GM19395 (cell line): Measurements from ENCODE around the gene CALN1.
"Not testable (repeated sequence)": the region's sequence is repeated elsewhere in the genome, so short reads cannot be mapped to it uniquely, and the experiment has no call there.

ENCODE experiments used
- ATAC-seq: cut with Tn5 transposase; IDR thresholded peaks from one replicate; pipeline ENCODE4 v1.9.1; 2021; ENCODE audit warnings: mild to moderate bottlenecking, moderate library complexity; ENCODE audit not compliant: unreplicated experiment

The CALN1 gene

DNA sequence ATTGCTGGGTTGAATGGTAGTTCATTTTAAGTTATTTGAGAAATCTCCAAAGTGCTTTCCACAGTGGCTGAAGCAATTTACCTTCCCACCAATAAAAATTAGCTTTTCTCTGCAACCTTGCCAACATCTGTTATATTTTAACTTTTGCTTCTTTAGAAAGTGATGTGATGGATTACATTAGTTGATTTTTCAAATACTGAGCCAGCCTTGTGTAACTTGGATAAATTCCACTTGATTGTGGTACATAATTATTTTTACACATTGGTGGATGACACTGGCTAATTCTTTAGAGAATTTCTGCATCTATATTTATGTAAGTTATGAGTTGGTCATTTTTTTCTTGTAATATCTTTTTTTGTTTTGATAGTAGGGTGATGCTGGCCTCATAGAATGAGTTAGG is 646.1 kb downstream of the CALN1 start:
- no peak for ATAC-seq

DNA sequence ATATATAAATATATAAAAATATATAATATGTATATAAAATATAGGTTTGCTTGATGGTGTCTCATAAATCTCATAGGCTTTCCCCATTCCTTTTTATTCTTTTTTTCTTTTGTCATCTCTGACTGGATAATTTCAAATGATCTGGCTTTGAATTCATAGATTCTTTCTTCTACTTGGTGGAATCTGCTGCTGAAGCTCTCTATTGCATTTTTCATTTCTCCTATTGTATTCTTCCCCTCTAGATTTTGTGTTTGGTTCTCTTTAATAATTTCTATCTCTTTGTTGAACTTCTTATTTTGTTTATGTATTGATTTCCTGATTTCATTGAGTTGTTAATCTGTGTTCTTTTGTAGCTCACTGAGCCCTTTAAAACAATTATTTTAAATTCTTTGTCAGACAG is 650.8 kb downstream of the CALN1 start:
- ATAC-seq: no peak

DNA sequence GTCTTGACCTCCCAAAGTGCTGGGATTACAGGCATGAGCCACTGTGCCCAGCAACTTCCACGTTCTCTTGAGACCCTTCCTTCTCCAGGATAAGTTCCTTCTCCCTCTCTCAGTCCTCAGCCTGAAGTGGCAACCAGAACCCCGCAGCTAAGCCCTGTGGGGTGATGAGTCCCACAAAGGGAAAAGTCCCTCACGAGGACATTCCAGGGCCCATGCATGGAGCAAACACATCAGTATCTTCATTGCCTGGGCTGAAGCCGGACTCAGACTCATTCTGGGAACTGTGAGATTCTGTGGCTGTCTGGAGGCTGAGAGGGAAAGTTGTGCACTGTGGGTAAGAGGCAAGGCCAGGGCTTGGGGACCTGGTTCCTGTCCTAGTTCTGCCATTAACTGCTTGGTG is 657.3 kb downstream of the CALN1 start:
- ATAC-seq: no peak

DNA sequence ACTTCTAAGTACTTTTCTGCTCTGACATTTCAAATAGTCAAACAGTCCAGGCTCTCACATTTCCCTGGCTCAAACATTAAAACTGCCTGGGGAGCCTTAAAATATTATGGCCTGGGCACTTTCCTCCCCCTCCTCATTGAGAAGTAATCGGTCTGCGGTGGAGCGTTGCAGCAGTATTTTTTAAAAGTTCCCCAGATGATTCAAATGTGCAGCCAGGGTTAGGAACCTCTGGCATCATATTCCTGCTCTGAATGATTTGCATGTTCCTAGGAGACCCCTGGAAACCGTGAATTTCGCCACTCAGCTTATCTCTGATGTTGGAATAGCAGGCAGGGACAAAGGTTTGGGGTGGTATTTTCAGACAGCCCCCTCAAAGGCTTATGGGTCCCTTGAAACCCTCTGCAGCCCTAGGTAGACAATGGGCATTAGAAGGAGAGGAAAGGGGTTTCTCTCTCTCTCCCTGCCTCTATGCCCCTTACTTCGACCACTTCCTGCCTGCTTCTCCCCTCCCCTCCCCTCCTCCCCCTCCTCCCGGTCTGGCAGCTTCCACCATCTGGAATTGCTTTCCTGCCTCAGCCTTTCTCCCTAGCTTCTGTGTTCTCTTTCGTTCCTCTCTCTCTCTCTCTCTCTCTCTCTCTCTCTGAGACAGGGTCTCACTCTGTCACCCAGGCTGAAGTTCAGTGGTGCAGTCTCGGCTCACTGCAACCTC is 658.0 kb downstream of the CALN1 start:
- ATAC-seq: no peak

DNA sequence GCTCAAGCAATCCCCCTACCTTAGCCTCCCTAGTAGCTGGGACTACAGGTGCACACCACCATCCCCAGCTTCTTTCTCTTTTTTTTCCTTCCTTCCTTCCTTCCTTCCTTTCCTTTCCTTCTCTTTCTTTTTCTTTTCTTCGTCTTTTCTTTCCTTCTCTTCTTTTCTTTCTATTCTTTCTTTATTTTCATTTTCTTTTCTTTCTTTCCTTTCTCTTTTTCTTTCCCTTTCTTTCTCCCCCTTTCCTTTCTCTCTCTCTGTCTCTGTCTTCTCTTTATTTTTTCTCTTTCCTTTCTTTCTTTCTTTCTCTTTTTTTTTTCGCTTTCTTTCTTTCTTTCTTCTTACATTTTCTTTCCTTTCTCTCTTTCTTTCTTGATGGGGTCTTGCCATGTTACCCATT is 658.9 kb downstream of the CALN1 start:
- ATAC-seq: no peak

DNA sequence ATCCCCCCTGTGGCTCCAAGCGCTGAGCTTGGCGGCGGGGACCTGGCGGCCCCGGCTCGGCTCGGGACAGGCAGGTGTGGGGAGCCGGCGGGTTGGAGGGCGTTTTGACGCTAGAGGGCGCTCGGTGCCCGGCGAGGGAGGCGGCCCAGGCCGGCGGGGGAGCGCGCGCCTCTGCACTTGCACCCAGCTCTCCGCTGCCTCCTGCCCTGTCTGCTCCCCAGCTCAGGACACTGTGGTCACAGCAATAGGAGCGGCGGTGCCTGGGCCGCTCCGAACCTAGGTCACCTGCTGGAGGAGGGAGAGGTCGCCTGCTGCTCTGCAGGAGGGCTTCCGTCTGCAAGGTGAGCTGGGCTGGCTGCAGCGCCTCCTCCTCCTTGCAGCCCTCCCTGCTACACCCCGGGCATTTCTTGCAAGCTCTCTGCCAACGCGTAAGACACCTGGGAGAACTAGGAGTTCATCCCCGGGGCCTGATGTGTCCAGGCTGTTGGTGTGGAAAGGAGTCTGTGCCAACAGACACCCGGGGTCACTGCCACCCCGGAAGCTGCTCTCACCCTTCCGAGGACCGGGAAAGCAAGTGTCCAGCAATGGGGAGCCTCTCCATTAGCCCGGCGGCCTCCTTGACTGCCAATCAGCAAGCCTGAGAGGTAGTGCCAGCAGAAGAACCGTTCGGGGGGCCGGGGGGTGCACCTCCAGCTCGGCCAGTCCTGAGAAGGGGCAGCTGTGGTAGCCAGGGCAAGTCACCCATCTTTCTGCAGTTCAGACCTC is 659.8 kb downstream of the CALN1 start:
- ATAC-seq: no peak

DNA sequence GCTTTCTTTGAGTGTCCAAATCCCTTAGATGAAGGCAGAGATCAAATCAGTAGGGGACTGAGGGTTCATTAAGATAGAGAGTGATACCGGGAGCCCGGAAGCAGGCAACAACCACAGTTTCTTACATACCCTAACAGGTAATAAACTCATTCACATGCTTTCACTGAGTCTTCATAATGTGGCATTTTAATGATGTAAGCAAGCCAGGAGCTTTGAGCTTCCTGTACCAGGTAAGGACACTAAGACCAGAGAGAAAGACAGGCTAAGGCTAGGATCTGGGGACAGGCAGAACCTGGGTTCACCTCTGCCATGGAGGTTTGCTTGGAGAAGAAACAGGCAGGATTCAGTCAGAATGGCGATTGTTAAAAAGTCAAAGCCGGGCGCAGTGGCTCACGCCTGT is 661.8 kb downstream of the CALN1 start:
- no peak for ATAC-seq

DNA sequence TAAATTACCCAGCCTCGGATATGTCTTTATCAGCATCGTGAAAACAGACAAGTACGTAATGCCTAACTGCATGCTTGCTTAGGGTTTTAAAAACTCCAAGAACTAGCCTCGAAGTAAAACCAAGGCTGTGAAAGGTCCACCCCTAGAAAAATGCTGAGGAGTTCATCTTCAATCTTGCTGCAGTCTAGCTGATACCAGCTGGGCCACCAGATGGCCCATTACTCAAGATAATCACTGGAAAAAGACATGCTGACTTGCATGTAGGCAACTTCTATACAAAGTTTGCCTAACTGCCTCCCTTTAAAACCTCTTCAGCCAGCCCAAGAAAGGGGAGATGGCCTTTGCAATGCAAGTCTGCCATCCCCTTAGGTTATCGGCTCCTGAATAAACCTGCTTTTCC is 666.1 kb downstream of the CALN1 start:
- ATAC-seq: no peak

DNA sequence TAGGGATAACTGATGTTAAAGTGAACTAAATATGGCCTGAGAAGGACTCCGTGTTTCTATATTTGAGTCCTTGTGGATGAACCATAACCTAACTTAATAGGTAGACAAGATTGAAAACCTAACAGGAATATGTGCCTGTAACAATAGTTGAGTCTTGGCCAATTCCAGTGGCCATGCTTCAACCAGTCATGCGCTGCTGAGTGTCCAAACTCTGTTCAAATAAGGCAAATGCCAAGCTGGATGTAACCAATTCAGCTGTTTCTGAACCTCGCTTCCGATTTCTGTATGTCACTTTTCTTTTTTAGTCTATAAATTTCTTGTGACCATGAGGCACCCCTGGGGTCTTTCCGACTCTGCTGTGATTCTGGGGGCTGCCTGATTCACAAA is 672.0 kb downstream of the CALN1 start:
- no peak for ATAC-seq

DNA sequence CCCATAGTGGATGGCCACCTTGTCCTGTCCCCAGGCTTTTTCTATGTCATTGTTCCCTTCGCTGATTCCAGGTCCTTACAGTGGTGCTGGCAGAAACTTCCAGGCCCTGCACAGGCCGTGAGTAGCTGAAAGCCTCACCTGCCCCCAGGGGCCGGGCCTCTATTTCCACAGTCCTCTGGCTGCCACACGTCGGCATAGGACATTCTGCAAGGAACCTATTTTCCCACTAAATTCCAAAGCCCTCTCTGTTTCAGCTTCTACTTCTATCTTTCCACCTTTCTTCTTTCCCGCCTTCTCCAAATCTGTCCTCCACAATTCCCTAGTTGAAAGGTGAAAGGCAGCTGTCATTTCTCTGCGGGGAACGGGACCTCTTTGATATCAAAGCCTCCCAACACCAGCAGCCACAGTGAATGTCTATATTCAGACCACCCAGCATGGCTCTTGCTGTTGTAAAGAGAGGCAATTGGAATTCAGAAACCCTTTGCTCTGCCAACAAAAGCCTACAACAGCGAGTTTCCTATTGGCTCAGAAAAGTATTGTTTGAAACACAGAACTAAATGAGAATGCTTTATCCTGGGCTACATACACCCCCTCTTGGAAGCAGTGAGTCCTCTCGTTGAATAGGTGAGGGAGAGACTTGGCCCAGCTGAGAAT is 672.5 kb downstream of the CALN1 start:
- ATAC-seq: no peak

DNA sequence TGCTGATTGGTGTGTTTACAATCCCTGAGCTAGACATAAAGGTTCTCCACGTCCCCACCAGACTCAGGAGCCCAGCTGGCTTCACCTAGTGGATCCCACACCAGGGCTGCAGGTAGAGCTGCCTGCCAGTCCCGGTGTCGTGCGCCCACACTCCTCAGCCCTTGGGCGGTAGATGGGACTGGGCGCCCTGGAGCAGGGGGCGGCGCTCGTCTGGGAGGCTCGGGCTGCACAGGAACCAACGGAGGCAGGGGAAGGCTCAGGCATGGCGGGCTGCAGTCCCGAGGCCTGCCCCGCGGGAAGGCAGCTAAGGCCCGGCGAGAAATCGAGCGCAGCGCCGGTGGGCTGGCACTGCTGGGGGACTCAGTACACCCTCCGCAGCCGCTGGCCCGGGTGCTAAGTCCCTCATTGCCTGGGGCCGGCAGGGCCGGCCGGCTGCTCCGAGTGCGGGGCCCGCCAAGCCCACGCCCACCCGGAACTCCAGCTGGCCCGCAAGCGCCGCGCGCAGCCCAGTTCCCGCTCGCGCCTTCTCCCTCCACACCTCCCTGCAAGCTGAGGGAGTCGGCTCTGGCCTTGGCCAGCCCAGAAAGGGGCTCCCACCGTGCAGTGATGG is 674.1 kb downstream of the CALN1 start:
- ATAC-seq: not testable (repeated sequence)

DNA sequence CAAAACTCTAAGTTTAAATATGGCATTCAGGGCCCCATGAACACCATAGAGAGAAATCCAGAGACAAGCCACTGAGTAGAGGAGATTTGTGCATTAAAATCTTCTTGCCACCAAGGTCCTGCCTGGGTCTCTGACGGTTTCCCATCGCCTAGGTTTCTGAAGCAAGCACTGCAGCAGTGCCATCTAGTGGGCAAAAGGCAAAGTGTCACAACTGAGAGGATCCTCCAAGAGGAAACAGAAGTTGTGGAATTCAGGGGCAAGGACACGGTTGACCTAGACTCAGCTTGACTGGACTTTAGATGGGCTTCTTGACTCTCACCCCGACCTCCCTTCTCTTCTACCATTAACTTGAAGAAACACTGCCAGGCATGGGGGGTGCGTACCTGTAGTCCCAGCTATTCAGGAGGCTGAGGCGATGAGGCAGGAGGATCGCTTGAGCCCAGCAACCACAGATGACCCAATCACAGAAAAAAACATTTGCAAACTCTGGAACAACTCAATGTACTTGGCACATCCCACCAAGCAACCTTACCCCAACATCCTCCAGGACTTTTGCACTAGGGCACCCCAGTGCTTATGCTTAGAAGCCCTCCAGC is 676.1 kb downstream of the CALN1 start:
- peak; percentile 60 for ATAC-seq

DNA sequence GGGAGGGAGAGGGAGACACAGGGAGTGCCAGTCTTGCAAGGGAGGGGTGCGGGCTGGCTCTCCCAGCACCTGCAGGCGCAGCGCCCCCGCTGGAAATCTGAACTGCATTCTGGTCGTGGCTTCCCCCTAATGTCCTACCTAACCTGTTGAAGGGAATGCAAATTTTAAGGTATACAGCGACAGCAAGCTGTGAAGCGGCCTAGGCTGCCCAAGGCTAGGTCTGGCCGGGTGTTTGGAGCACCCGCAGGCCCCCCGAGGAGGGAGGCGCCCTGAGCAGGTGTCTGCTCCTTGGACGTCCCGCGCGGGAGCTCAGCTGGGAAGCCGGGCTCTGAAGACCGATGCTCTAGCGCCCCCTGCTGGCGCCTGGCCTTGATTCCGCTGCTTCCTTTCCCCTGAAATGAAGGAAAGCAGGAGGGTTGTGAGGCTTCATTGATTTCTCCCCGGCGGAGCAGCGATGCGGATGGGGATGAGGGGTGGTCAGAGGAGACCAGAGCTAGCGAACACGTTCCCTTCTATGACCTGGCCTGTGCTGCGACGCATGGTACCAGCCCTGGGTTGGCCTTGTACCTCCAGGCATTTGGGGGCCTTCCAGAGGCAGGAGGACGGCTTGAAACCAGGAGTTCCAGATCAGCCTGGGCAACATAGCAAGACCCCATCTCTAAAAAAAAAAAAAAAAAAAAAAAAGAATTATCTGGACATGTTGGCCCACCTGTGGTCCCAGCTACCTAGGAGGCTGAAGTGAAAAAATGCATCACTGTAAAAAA is 678.8 kb downstream of the CALN1 start:
- no peak for ATAC-seq

DNA sequence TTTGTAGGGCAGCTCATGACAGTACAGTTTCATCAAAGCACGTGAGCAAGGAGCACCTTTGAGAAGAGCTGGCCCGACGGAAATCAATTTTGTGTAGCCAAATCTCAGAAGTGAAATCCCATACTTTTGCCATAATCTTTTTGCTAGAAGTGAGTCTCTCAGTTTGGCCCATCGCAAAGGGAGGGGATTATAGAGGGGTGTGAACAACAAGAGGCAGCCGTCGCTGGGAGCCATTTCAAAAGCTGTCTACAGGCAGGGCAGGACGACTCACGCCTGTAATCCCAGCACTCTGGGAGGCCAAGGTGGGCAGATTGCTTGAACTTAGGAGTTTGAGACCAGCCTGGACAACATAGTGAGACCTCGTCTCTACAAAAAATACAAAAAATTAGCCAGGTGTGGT is 680.4 kb downstream of the CALN1 start:
- ATAC-seq: no peak
